Duodenal mucosa (tissue), 2 donors: ENCODE results near the gene HSD17B1.

Experiments used
- H3K27ac ChIP-seq: one replicate; pipeline ENCODE4 v1.7.0; 2013; ENCODE audit warnings: low read depth, low read length
- H3K27me3 ChIP-seq, 2 donors: one replicate each; pipeline ENCODE4 v1.7.0; 2013; ENCODE audit warnings: low read length in 2 of 2, control low read depth in 1 of 2; ENCODE audit not compliant: insufficient read depth in 2 of 2, control insufficient read depth in 1 of 2
- H3K36me3 ChIP-seq, 2 donors: one replicate each; pipeline ENCODE4 v1.7.0; 2013; ENCODE audit warnings: low read length in 2 of 2, control low read depth in 1 of 2; ENCODE audit not compliant: insufficient read depth in 2 of 2, control insufficient read depth in 1 of 2
- H3K4me1 ChIP-seq, 2 donors: one replicate each; pipeline ENCODE4 v1.7.0; 2013; ENCODE audit warnings: low read length in 2 of 2, control low read depth in 1 of 2; ENCODE audit not compliant: insufficient read depth in 2 of 2, control insufficient read depth in 1 of 2
- H3K4me3 ChIP-seq, 2 donors: one replicate each; pipeline ENCODE4 v1.7.0; 2013; ENCODE audit warnings: low read length in 2 of 2, low read depth in 1 of 2
- H3K9ac ChIP-seq, 2 donors: one replicate each; pipeline ENCODE4 v1.7.0; 2013; ENCODE audit warnings: low read length in 2 of 2, low read depth in 1 of 2
- H3K9me3 ChIP-seq, 2 donors: one replicate each; pipeline ENCODE4 v1.7.0; 2013; ENCODE audit warnings: low read length in 2 of 2, control low read depth in 1 of 2; ENCODE audit not compliant: control insufficient read depth in 1 of 2

Gene HSD17B1

DNA sequence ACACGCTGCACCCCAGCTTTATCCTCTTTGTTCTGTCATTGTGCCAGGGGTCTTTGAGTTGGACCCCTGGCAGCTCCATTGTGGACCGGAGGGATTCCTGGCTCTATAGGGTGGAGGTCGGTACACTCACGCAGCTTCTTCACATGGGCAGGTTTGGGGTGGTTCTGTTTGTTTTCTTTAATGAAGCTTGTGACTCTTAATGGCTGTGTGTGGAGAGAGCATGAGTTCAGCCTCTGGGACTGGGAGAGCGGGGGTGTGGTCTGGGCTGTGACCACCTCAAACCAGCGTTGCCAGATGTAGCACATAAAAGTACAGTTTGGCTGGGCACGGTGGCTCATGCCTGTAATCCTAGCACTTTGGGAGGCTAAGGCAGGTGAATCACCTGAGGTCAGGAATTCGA, 37.9 kb upstream of the HSD17B1 start:
- no peaks in the 10 kb centered on the region for H3K9me3 ChIP-seq
- no peaks in the 10 kb centered on the region for H3K27me3 ChIP-seq
- H3K9ac ChIP-seq = no peak overlapping the region
- H3K4me3 ChIP-seq = no peak overlapping the region
- peaks cover 13 to 27% of the 10 kb centered on the region in 2 donors for H3K36me3 ChIP-seq
- peaks cover 30 to 34% of the 10 kb centered on the region in 2 donors for H3K4me1 ChIP-seq
- H3K27ac ChIP-seq = no peak overlapping the region

- Histone ChIP-seq H3K9ac (peak overlapping the region in 1 of 2 donors; percentile 64), H3K9me3 (no peaks in the 10 kb centered on the region), H3K27me3 (no peaks in the 10 kb centered on the region), H3K4me3 (no peak overlapping the region), H3K4me1 (peaks cover 47 to 59% of the 10 kb centered on the region in 2 donors), H3K36me3 (peaks cover 13 to 28% of the 10 kb centered on the region in 2 donors), H3K27ac (peak overlapping the region; percentile 89)
These were observed 35.2 kb upstream of the HSD17B1 start for GRCh38 chr17:42517516-42517915.

DNA sequence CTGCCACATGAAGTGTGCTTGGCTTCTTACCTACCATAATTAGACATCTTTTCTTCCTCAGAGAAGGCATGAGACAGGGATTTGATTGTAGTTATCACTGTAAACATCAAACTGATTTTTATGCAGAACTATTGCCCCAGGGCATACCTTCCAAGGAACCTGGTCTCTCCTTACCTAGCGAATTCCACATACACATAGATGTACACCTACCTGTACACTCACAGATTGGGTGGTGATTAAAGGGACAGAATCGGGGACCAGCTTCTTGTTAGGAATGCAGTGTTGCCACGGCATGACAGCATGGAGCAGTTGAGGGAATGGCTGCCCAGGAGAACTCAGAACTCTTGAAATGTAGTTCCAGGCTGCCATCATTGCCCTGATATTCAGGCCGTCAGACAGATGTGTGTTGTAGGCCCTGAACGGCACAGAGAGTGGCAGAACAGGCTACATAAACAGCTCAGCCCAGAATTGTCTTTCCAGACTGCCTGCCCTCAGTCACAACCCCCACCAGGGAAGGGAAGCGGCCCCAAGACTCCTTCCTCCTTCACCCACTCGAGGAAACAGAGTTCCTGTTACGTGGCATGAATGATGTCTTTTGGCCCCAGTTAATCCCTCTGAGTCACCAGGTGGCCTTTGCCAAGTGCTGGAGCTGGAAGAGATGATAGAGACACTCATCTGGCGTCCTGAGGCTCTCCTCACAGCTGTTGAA, 34.5 kb upstream of the HSD17B1 start:
- H3K9ac ChIP-seq = peak overlapping the region; percentile 40 to 64
- peak overlapping the region in 1 of 2 donors; percentile 11 for H3K4me3 ChIP-seq
- H3K36me3 ChIP-seq = peaks cover 13 to 28% of the 10 kb centered on the region in 2 donors
- H3K27me3 ChIP-seq = no peaks in the 10 kb centered on the region
- H3K27ac ChIP-seq = peak overlapping the region; percentile 89
- H3K9me3 ChIP-seq = no peaks in the 10 kb centered on the region
- peaks cover 45 to 66% of the 10 kb centered on the region in 2 donors for H3K4me1 ChIP-seq

- no peak overlapping the region for H3K4me3 ChIP-seq
- H3K9ac ChIP-seq = peak overlapping the region; percentile 0 to 64
- peaks cover 13 to 22% of the 10 kb centered on the region in 2 donors for H3K36me3 ChIP-seq
- H3K27ac ChIP-seq = peak overlapping the region; percentile 89
- H3K9me3 ChIP-seq = no peaks in the 10 kb centered on the region
- no peaks in the 10 kb centered on the region for H3K27me3 ChIP-seq
- H3K4me1 ChIP-seq = peaks cover 45 to 60% of the 10 kb centered on the region in 2 donors
These were observed 33.8 kb upstream of the HSD17B1 start for GRCh38 chr17:42518755-42519545.

GRCh38 chr17:42519546-42520491, 32.9 kb upstream of the HSD17B1 start:
- Histone ChIP-seq H3K4me3 (peak overlapping the region in 1 of 2 donors; percentile 17), H3K9me3 (no peaks in the 10 kb centered on the region), H3K9ac (peak overlapping the region; percentile 1 to 64), H3K4me1 (peaks cover 45 to 60% of the 10 kb centered on the region in 2 donors), H3K36me3 (peaks cover 7 to 13% of the 10 kb centered on the region in 2 donors), H3K27ac (peak overlapping the region; percentile 89), H3K27me3 (no peaks in the 10 kb centered on the region)

DNA sequence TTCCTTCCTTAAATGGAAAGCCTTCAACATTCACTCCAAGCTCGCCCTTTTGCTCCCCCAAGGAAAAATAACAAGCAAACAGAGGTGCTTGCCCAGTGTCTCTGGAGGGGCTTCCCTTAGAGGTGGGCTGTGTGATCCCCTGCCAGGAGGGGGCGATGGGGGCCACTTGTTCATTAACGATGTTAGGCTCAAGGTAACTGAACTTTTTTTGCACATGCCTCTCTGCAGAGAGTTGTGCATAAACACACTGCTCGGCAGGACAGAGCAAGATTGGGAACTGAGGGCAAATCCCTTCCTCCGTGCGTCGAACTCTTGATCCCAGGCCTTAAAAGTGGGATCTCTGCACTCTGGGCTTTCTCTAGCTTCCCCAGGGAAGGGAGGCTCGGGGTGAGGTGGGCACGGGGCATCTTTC, 32.2 kb upstream of the HSD17B1 start:
- Histone ChIP-seq H3K9me3 (no peaks in the 10 kb centered on the region), H3K4me3 (no peak overlapping the region), H3K36me3 (peaks cover 7 to 12% of the 10 kb centered on the region in 2 donors), H3K9ac (peak overlapping the region; percentile 1 to 19), H3K27me3 (no peaks in the 10 kb centered on the region), H3K4me1 (peaks cover 45 to 60% of the 10 kb centered on the region in 2 donors), H3K27ac (peak overlapping the region; percentile 89)

DNA sequence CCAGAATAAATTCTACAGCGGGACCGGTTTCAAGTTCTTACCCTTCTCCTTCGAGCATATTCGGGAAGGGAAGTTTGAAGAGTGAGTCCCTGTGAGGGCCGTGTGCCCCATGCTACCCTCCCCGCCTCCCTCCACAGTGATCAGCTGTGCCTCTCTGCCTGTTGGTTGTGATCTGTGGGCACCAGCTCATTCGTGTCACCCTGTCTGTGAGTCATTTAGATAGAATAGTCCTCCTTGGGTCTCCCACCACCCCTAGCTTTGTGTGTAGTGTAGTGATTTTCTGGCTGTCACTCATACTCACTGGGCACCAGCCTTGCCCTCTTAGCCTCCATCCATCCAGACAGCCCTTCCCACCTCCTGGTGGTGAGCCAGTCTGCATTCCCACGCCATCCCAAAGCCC, 31.7 kb upstream of the HSD17B1 start:
- H3K36me3 ChIP-seq = peaks cover 7 to 12% of the 10 kb centered on the region in 2 donors
- H3K4me3 ChIP-seq = no peak overlapping the region
- no peaks in the 10 kb centered on the region for H3K27me3 ChIP-seq
- H3K9ac ChIP-seq = peak overlapping the region; percentile 1 to 19
- H3K4me1 ChIP-seq = peaks cover 45 to 60% of the 10 kb centered on the region in 2 donors
- H3K9me3 ChIP-seq = no peaks in the 10 kb centered on the region
- peak overlapping the region; percentile 82 for H3K27ac ChIP-seq

DNA sequence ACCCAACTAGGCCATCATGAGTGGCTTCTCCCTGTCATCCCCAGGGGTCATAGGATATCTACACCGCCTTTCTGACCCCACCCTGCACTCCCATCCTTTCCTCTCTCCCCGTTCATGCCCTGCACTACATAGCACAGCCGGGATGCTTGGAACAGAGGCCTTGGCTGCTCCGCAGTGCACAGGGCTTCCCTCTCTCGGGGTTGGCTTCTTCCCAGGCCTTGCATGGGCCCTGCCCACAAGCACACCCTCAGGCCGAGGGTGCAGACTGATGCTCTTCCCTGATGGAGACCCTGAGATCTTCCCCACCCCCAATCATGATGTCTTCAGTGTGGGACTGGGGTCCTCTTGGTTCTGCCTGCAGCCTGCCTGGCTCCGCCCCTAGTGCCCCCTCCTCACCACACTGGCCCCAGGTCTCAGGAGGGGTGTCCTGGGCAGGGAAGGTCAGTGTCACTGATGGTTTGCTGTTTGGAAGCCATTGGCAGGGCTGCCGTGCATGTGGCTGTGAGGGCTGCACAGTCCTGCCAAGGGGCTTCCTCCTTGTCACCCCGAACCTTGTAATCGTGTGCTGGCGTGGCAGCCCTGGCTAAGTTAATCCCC, 31.0 kb upstream of the HSD17B1 start:
- H3K4me1 ChIP-seq = peaks cover 45 to 60% of the 10 kb centered on the region in 2 donors

DNA sequence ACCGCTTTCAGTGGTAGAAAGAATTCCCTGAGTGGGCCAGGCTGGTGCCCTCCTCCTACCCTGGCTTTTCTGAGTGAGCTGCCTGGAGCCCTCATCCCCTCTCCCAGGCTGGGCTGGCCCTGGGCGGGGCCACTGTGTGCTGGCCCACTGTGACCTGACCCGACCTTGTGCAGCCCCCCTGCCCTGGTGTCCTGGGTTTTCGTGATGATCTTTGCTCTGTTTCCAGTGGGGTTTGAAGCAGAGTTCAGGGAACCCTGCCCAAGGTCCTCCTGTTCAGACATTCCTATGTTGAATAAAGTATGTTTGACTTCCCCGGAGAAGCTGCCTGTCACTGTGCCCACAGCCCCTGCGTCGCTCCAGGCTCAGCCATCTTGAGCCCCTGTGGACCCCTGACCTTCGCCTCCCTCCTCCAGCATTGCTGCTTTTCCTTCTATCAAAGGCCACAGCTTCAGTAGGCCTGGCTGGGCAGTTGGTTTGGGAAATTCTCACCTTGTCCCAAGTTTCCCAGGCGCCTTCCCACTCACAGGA, 30.4 kb upstream of the HSD17B1 start:
- no peak overlapping the region for H3K4me3 ChIP-seq
- H3K9me3 ChIP-seq = no peaks in the 10 kb centered on the region
- H3K4me1 ChIP-seq = peaks cover 45 to 60% of the 10 kb centered on the region in 2 donors
- H3K27ac ChIP-seq = peak overlapping the region; percentile 82
- no peak overlapping the region for H3K9ac ChIP-seq
- H3K27me3 ChIP-seq = no peaks in the 10 kb centered on the region
- peaks cover 7 to 12% of the 10 kb centered on the region in 2 donors for H3K36me3 ChIP-seq

More for the DNA sequence above, 31.0 kb upstream of the HSD17B1 start:
- H3K9ac ChIP-seq = no peak overlapping the region
- H3K27me3 ChIP-seq = no peaks in the 10 kb centered on the region
- peak overlapping the region; percentile 82 for H3K27ac ChIP-seq
- H3K36me3 ChIP-seq = peaks cover 7 to 12% of the 10 kb centered on the region in 2 donors
- no peak overlapping the region for H3K4me3 ChIP-seq
- H3K9me3 ChIP-seq = no peaks in the 10 kb centered on the region
